HG03432 (cell line): ENCODE results near the gene SMPDL3A.

ENCODE experiments used
- ATAC-seq: cut with Tn5 transposase; IDR thresholded peaks from one replicate; pipeline ENCODE4 v1.9.1; 2021; ENCODE audit warnings: mild to moderate bottlenecking, moderate library complexity; ENCODE audit not compliant: unreplicated experiment

SMPDL3A gene

DNA sequence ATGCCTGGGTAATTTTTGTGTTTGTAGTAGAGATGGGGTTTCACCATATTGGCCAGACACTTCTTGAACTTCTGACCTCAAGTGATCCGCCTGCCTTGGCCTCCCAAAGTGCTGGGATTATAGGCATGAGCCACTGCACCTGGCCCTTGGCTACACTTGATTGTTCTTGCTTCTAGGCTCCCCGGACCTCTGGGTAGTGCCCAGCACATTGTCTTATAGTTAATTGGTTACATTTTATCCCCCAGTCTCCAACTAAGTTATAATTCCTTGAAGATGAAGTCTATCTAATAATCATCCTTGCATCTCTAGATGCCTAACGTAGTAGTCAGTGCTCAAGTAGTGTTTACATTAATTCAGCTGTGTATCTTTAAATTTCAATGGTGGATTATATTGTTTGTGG, 11.8 kb downstream of the SMPDL3A start:
- ATAC-seq: no peak

DNA sequence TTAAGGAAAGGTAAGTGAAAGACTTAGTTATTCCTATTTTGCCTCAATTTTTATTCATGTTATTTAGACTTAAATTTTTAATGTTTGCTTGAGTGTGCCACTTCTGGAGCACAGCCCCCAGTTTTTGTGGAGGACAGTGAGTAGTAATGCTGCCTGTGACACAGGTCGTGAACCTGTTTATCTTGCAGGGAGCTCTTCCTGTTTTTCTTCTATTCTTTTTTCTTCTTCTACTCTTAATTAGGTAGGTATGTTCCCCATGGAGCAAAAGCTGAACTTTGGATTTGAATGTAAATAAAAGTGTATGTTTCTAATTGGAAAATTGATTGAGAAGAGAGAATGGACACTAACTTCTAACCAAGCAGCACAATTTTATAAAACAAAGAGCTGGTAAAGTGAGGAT, 12.3 kb downstream of the SMPDL3A start:
- no peak for ATAC-seq

DNA sequence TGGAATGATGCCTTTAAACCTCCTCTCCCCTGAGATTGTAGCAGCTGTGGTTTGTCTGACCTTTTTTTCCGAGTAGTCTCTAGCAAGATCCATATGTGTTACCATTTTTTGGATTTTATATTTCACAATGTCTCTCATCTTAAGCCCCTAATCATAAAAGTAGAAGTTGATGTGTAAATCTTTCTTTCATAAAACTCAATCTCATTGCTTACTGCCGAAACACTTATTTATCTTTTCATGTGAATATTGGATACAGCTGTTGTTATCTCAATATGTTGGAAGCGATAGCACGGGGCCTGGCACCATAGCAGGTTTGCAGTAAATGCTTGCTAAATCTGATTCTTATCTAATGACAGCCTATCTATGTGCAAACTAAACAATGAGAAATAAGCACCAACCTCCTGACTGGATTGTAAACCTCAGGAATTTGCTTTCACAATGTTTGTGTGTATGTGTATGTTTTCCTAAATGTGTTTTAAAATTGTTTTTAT, 14.2 kb downstream of the SMPDL3A start:
- no peak for ATAC-seq

DNA sequence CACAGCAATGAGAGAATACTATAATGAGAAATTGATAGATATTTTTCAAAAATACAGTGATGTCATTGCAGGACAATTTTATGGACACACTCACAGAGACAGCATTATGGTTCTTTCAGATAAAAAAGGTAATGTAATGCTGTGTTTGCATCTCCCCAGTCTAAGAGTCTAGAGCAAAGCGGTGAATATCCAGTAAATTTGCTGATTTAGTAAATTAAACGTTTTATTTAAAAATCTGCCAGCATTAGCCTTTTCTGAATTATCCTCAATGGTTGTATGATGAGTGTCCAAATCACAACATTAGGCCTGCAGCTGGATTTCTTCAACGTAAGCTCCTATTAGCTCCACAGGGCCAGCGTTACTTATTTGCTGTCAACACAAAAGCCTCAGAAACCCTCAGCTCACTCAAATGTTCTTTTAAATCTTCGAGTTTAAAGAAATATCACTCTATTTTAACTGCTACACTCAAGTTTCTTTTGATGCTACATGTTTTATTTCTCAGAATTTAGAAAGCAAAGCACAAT, 16.0 kb downstream of the SMPDL3A start:
- ATAC-seq: no peak

DNA sequence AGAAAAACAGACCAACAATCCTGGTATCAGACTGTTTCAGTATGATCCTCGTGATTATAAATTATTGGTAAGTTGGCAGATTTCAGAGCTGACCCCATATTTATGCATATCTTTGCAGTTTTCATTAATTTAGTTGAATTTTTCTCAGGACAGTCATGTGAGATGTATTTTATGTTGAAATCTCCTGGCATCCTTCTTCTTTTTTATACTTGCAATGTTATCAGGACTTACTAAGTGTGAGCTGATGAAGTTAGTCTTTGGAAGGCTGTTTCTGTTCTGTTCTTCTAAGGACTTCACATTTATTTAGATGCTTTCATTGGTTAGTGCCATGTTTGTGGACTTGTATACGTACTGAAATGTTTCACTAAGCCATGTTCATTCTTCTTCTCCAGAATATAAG, 17.2 kb downstream of the SMPDL3A start:
- no peak for ATAC-seq

DNA sequence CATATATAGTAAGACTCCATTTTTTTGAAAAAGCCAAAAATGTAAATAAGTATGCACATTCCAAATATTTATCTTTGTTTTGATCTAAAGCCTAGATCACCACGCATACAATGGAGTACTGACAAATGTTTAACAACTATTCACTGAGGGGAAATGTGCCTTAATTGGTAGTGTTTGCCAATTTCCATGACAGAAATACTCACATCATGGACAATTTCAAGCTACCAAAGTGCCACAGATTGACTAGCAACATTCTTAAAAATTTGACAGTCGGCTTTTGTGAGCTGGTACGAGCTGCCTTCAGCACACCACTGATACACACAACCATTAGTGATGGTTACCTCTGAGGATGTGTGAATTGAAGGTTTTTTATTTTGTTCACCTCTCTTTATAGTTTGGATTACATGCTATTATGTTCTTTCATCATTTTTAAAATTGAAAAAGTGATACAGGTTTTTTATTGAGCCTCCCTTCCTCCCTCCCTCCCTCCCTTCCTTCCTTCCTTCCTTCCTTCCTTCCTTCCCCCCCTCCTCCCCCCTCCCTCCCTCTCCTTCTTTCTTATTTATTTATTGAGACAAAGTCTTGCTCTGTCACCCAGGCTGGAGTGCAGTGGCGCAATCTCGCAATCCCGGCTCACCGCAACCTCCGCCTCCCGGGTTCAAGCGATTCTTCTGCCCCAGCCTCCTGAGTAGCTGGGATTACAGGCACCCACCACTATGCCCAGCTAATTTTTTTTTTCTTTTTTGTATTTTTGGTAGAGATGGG, 19.2 kb downstream of the SMPDL3A start:
- no peak for ATAC-seq

DNA sequence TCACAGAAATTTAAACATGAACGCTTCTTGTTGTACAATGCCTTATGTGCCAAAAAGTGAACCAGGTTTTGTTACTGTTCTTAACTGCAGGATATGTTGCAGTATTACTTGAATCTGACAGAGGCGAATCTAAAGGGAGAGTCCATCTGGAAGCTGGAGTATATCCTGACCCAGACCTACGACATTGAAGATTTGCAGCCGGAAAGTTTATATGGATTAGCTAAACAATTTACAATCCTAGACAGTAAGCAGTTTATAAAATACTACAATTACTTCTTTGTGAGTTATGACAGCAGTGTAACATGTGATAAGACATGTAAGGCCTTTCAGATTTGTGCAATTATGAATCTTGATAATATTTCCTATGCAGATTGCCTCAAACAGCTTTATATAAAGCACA, 19.9 kb downstream of the SMPDL3A start:
- ATAC-seq: no peak

DNA sequence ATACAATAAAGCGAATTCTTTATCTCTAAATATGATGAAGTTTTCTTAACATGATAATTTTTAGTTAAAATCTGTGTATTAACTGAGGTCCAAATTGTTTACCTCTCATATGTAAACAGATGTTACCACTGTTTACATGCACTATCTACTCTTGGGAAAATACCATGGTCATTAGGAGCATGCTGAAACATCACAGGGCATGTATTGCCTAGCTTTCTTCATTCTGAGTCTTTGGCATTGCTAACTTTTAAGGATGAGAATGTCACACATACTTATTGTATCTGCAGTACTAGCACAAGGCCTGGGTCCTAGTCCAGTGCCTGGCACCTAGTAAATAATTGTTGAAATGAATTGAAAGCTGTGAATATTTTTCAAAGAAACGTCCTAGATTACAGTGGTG, 20.6 kb downstream of the SMPDL3A start:
- ATAC-seq: no peak

DNA sequence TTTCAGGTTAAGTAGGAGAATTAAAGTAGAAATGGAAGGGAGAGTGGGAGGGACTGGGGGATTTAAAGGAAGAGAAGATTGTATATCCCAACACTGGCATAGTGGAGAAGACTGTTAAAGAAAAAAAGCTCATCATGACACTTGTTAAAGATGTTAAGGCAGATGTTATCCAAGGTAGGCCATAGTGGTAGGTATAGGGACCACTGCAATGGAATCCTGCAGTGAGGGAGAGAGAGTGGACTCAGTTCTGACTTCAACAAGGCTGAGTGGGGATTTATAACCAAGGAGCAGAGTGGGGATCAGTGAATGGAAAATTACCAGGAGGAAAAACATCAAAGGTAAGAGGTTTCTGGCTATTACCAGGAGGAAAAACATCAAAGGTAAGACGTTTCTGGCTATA, 21.1 kb downstream of the SMPDL3A start:
- no peak for ATAC-seq

DNA sequence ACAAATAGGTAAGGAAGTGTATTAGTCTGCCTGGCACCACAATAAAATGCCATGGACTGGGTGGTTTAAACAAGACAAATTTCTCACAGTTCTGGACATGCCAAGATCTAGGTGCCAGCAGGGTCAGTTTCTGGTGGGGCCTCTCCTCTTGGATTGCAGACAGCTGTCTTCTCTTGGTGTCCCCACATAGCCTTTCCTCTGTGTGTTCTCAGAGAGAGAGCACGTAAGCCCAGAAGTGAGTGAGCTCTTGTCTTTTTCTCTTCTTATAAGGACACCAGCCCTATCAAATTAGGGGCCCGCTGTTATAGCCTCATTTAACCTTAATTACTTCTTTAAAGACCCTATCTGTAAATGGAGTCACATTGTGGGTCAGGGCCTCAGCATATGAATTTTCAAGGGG, 28.3 kb downstream of the SMPDL3A start:
- no peak for ATAC-seq

DNA sequence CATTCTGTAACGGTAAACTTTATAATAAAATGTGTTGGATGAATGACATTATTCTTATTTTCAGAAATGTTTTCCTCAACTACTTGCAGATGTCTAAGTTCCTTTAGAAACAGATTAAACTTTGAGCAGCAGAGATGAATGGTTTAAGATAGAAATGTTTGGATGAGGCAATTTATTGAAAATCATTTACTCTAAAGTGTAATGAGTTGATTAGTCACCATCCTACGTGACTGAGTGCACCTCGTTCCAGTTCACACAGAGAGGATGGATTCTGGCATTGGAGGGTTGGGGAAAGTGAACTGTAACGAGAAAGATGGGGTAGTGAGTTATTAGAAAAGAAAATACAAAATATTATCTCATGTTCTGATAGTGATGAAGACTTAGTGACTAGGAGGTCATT, 28.7 kb downstream of the SMPDL3A start:
- ATAC-seq: no peak

DNA sequence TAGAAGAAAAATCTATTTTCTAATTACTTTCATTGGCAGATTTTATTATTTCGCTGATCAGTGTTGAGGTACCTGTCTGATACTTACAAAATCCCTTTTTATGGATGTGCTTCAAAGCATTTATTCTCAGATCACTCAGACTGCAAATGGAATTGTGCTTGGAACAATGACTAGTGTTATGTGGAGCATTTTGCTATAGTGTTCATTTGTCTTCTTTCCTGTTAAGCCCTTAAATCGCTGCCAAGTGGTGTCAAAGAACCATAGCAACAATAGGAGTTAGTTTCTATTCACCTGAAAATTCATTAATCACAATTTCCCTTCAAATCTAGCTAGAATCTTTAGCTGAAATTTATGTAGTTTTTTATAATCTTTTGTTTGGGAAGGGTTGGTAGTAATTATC, 29.8 kb downstream of the SMPDL3A start:
- no peak for ATAC-seq

DNA sequence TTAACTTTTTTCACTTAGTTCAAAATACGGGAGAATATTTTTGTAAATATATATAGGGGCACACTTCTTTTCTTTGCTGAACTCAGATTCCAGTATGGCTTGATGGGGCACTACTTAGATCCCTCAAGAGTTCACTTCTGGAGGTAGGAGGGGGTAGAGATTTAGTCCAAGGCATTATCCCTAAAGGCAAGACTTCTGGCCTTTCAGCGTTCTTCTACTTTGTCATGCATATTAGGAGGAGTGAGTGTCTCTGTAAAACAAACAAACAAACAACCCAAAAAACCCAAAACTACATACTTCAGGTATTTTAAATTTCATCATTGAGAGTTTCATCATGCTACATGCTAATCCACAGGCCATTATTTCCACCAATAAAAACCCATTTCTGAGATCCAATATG, 32.0 kb downstream of the SMPDL3A start:
- ATAC-seq: no peak

DNA sequence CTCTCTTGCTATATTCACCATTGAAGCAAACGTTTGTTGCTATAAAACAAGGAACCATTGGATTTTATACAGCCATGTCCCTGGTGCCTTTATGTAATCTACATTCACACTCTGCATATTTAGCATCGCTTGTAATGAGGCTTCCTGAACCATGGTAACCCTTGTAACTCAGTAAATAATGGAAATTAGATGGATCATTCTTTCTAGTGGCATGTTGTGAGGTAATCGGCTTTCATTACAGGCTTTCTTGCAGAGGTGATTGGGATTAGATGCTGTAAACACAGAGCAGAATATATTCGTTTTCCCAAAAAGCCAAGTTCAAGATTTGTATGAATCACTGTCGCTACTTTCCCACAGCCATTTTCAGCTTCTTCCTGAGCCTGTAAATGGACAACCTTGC, 36.1 kb downstream of the SMPDL3A start:
- ATAC-seq: no peak

DNA sequence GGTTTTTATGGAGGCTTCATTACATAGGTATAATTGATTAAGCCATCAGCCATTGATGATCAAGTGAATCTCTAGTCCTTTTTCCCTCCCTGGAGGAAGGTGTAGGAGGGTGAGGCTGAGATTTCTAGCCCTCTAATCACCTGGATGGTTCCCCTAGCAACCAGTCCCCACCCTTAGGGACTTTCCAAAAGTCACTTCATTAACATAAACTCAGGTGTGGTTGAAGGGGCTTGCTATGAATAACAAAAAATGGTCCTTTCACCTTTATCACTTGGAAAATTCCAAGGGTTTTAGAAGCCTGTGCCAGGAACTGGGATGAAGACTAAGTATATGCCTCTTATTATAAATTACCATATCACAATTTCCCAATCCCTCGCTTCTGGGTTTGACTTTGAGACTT, 40.4 kb downstream of the SMPDL3A start:
- no peak for ATAC-seq

DNA sequence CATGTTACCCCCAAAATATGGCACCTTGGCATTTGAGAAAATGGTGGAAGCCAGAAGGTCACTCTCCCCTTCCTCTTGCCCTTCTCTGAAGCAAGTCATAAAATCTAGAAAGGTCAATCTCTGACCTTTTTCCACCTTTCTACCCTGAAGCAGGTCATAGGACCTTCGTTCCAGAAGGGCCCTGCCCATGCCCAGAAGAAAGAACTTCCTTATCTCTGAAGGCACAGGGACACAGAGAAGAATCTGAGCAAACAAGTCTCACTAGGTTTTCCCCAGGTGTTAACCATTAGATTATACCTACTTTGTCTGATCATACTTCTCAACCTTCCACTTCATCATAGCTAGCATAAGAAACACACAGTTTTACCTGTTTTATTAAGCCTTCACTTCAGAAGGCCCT, 42.5 kb downstream of the SMPDL3A start:
- ATAC-seq: no peak

DNA sequence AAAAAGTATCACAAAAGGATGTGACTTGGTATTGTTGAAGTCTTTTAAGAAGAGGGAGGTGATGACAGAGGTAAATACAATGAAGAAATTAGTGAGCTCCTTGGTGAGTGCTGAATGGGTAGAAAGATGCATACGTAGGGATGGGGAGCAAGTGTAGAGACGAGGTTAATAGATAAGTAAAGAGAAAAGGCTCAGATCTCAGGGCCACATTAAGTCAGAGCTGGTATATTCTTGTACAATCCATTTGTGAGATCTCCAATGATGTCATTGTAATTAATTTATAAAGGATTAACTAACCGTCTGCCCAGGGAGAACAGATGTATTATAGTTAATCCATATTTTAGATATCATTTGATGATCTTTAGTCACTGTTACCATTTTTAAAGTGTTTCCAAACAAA, 43.4 kb downstream of the SMPDL3A start:
- ATAC-seq: no peak

DNA sequence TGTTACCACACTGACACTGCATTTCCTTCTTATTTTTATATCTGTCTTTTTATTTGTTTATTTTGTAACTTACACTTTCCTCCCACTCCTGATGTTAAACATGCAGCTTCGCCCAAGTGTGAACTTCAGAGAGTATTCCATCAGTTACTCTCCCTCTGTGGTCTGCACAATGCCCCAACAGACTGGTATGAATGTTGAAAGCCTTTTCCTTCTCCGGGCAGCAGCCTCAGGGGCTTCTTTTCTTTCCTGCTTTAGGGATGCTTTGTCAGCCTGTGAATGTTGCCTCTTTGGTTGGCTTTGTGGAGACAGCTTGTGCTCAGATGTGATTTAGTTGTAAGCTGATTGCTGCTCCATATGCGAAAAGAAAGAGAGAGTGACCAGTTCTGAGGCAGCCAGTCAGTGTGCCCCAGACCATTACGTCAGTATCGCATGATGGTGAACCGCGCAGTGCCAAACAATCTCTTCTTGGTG, 44.0 kb downstream of the SMPDL3A start:
- no peak for ATAC-seq

DNA sequence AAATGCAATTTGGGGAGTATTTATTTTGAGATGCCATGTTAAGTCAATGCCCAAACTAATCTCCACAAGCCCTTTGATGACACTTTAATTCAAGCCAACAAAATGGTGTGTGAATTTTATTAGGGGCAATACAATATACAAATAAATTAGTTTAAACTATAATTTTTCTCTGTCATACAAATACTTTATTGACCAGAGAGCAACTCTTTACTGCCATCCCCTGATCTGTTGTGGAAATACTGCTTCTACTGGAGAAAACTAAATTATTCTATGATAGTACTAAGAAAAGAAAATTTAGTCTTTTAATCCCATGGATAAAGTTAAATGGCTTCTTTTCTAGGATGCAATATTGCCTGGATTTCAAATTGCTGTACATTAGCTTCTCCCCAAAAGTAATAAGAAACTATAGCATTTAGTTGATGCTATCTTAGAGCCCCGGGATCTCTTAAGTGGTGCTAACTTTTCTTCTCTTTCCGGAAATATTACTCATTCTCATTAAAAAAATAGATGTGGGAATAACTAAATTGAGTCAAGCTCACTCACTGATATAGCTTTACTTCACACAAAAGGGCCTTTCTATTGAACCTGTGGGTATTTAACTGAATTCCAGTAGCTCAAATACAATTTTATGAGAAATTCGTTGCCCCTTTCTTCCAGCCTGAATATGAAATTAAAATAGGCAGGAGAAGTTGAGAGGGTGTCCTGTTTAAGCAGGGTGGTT, 49.2 kb downstream of the SMPDL3A start:
- no peak for ATAC-seq

DNA sequence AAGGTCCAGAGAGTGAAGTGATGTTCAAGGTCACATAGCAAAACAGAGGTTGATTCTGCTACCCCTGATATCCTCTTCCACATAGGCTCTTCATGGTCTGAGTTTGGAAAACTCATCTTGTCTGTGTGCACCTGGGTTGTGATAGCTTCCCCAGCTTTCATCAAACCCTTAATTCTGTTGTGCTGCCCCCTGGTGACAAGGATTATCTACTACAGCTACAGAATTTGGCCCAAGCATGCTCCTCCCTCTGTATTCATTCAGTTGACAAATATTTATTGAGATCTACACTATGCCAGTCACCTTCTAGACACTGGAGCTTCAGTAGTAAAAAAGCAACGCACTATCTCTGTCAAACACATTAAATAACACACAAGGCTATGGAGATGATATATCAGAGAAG, 50.4 kb downstream of the SMPDL3A start:
- ATAC-seq: peak; percentile 87

DNA sequence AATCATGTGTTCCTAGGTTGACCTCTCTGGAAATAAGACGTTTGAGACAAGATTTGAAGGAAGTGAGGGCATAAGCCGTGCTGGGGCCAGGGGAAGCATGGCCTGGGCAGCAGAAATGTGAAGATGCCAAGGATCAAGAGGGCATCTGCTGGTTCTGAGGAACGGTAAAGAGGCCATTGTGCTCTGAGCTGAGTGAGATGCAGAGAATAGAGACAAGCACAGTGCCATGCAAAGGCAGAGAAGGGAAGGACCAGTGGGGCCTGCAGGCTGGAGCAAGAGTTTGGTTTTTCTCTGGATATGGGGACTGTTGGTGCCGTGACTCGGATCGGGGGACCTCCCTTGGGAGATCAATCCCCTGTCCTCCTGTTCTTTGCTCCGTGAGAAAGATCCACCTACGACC, 50.8 kb downstream of the SMPDL3A start:
- peak; percentile 36 for ATAC-seq

DNA sequence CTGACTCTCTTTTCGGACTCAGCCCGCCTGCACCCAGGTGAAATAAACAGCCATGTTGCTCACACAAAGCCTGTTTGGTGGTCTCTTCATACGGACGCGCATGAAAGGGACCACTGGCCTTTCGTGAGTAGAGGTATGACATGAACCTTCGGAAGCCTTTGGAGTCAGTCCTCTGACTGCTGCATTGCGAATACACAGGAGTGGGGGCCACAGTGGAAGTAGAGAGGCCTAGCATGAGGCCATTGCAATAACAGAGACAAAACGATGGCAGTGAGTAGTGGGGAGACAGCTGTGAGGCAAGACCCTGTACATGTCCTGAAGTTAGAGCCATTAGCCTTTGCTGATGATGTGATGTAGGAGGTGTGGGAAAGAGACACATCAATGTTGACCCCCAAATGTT, 56.4 kb downstream of the SMPDL3A start:
- no peak for ATAC-seq
